HFFc6 (cell line): ENCODE data around the gene TTC39A. TPM values are rescaled to one million over a fixed set of nuclear protein-coding genes. Genes with fewer than 3 reads are reported as not detected.

Source experiments
- DNase-seq: peaks from one replicate; pipeline ENCODE4 v3.0.0-alpha.2; 2018
- H3K27ac Mint-ChIP-seq: 2 replicates; pipeline ENCODE4 v1.8.0; 2020; ENCODE audit warnings: mild to moderate bottlenecking, mixed read lengths
- H3K27me3 Mint-ChIP-seq: 2 replicates; pipeline ENCODE4 v1.8.0; 2021; ENCODE audit warnings: mild to moderate bottlenecking, moderate library complexity, mixed read lengths; ENCODE audit not compliant: insufficient read depth
- H3K36me3 Mint-ChIP-seq: 2 replicates; pipeline ENCODE4 v1.8.0; 2021; ENCODE audit warnings: low read depth, mixed read lengths
- H3K4me1 Mint-ChIP-seq: 2 replicates; pipeline ENCODE4 v1.8.0; 2020; ENCODE audit warnings: low read depth, mixed read lengths
- H3K4me3 Mint-ChIP-seq: 2 replicates; pipeline ENCODE4 v1.8.0; 2020; ENCODE audit warnings: mild to moderate bottlenecking, moderate library complexity, mixed read lengths
- H3K9me3 Mint-ChIP-seq: 2 replicates; pipeline ENCODE4 v1.8.0; 2020; ENCODE audit warnings: mild to moderate bottlenecking, mixed read lengths
- total RNA-seq, 6 experiments: library from RNA; stranded (reverse); fragmentation: NEBNext Ultra II Directional; extraction: Animal tissue kit (Norgen Biotek cat#: 25700); gene quantifications; 2 replicates in 1 of 6; 3 replicates in 5 of 6; pipeline ENCODE4 v1.2.3, GENCODE V29; 2021
- TF ChIP-seq, protein P1 (sequence below): fragments of 200-600 bp; sonication (generic); IDR thresholded peaks from 2 replicates; pipeline ENCODE4 v1.5.0; 2021; ENCODE audit warnings: antibody characterized with exemption, mild to moderate bottlenecking

Gene TTC39A
- total RNA-seq, 6 experiments from 2014 or later: 0.10 to 0.52 (median 0.17) TPM; not detected in 2

DNA sequence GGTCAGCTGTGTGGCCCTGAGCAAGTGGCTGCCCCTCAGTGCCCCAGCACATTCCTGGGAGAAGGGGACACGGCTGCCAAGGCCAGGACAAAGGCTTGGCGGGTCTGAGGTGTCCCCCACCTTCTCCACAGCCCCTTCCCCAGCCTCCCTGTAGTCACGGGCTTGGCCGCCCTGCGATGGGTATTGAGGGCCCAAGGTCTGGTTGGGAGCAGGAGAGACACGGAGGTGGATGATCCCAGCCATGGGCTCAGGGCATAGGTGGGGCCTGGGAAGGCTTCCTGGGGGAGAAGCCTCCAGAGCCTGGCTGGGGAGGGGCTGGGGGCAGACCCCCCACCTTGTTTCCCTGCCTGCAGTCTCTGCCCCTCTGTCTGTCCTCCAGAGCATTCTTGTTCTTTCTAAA, 27.0 kb downstream of the TTC39A start:
- H3K36me3 Mint-ChIP-seq: no peaks in the 10 kb centered on the region
- peak overlapping the region; percentile 25; the same call in 1 of the 2 replicates for H3K27ac Mint-ChIP-seq
- H3K4me3 Mint-ChIP-seq: no peak overlapping the region
- peaks cover 8% of the 10 kb centered on the region; the same call in 1 of the 2 replicates for H3K4me1 Mint-ChIP-seq
- no peak for DNase-seq
- no peaks in the 10 kb centered on the region for H3K9me3 Mint-ChIP-seq
- H3K27me3 Mint-ChIP-seq: peaks cover 2% of the 10 kb centered on the region
- TF ChIP-seq, protein P1, sequence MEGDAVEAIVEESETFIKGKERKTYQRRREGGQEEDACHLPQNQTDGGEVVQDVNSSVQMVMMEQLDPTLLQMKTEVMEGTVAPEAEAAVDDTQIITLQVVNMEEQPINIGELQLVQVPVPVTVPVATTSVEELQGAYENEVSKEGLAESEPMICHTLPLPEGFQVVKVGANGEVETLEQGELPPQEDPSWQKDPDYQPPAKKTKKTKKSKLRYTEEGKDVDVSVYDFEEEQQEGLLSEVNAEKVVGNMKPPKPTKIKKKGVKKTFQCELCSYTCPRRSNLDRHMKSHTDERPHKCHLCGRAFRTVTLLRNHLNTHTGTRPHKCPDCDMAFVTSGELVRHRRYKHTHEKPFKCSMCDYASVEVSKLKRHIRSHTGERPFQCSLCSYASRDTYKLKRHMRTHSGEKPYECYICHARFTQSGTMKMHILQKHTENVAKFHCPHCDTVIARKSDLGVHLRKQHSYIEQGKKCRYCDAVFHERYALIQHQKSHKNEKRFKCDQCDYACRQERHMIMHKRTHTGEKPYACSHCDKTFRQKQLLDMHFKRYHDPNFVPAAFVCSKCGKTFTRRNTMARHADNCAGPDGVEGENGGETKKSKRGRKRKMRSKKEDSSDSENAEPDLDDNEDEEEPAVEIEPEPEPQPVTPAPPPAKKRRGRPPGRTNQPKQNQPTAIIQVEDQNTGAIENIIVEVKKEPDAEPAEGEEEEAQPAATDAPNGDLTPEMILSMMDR: no peak

DNA sequence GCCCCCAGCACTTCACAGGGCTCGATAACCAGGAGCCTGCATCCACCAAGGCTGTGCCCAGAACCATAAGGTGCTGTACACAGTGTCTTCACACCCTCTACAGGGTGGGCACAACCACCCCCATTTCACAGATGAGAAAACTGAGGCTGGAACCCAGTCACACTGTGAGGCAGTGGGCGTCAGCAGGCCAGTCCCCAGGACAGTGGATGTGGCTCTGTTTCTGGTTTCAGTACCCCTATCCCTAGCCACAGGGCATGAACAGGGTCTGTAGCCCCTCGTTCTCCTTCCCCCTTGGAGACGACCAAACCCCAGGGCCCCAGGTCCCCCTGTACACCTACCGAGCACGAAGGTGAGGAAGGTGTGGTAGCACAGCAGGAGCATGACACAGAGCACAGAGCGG, 27.6 kb downstream of the TTC39A start:
- Mint-ChIP-seq H3K4me1 (peaks cover 10% of the 10 kb centered on the region), H3K9me3 (no peaks in the 10 kb centered on the region), H3K27me3 (peaks cover 2% of the 10 kb centered on the region), H3K27ac (no peak overlapping the region), H3K4me3 (no peak overlapping the region), H3K36me3 (no peaks in the 10 kb centered on the region)
- DNase-seq: no peak
- TF ChIP-seq, protein P1: no peak

DNA sequence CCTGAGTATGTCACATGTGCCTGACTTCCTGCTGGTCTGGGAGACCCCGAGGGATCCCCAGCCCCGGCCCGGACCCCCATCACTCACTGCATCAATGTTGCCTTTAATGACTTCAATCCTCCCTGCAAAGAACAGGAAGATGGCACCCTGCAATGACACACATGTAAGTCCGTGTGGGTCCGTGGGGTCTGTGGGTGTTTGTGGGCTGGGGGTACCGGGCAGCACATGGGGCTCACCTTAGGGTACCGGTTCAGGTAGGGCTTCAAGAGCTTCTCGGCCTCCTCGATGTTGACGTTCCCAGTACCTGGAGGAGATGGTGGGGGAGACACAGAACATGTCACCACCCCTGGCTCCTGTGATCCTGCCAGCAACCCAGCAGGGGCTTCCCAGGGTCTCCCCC, 28.1 kb downstream of the TTC39A start:
- Mint-ChIP-seq H3K4me1 (peaks cover 14% of the 10 kb centered on the region), H3K36me3 (no peaks in the 10 kb centered on the region), H3K27me3 (peaks cover 2% of the 10 kb centered on the region), H3K27ac (no peak overlapping the region), H3K4me3 (no peak overlapping the region), H3K9me3 (no peaks in the 10 kb centered on the region)
- DNase-seq: no peak
- TF ChIP-seq, protein P1: no peak

DNA sequence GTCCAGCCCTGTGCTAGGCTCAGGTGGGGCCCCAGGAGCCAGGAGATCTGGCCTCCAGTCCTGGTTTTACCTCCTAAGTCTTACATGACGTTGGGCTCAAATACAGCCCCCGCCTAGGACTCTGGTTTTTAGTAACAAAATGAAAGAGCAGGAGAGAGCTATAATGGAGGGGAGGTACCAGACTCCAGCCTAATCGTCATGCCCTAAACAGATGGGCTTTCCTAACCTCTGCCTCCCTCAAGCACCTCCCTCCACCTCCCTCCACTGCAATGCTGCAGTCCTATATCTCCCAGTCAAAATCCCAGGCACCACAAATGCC, 28.6 kb downstream of the TTC39A start:
- TF ChIP-seq, protein P1: no peak
- no peak for DNase-seq
- peaks cover 2% of the 10 kb centered on the region for H3K27me3 Mint-ChIP-seq
- no peaks in the 10 kb centered on the region for H3K36me3 Mint-ChIP-seq
- no peak overlapping the region for H3K4me3 Mint-ChIP-seq
- H3K9me3 Mint-ChIP-seq: no peaks in the 10 kb centered on the region
- peaks cover 15% of the 10 kb centered on the region for H3K4me1 Mint-ChIP-seq
- H3K27ac Mint-ChIP-seq: no peak overlapping the region

DNA sequence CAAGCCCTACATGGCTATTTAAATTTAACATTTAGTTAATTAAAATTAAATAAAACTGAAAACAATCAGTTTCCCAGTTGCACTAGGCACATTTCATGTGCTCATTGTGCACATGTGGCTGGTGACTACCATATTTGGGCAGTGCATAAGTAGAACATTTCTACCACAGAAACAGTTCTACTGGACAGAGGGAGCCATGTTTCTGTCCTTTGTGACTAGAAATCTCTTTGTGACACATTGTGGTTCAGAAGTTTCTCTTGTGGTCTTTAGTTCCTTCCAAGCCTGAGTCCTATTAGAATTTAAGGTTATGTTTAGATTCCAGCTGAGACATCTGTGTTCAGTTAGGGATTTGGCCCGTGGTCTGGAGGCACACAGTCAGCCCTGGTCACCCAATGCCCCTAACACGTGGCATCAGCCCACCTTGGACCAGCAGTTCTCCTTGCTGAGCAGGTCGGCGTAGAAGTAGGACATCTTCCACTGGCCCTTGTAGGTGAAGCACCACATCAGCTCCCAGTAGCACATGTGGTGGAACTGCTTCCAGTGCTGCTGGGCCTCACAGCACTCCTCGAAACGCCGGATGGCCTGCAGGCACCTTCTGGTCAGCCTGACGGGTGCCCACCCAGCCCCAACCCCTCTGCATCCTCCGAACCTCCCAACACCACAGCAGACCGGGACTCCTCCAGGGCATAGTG, 29.1 kb downstream of the TTC39A start:
- H3K27me3 Mint-ChIP-seq: peaks cover 2% of the 10 kb centered on the region
- peaks cover 20% of the 10 kb centered on the region for H3K4me1 Mint-ChIP-seq
- no peak for DNase-seq
- H3K27ac Mint-ChIP-seq: no peak overlapping the region
- no peaks in the 10 kb centered on the region for H3K36me3 Mint-ChIP-seq
- no peak overlapping the region for H3K4me3 Mint-ChIP-seq
- TF ChIP-seq, protein P1: no peak
- no peaks in the 10 kb centered on the region for H3K9me3 Mint-ChIP-seq
